ENCODE results near the gene ZNF837. TPM values are rescaled to one million over a fixed set of nuclear protein-coding genes. Genes with fewer than 3 reads are reported as not detected.

ZNF837 gene
- total RNA-seq (2022) (0.47 and 0.81 TPM in 2 replicates), Bru-seq, nascent RNA (percentile 38 among the genes with signal in this experiment), BruChase-seq, experiment 1, labeled RNA remaining after a 6-hour chase (percentile 33 among the genes with signal in this experiment), BruChase-seq, experiment 2, labeled RNA remaining after a 2-hour chase (percentile 34 among the genes with signal in this experiment)
- long read RNA-seq, partial matches to known transcripts = 2 of 3 reads
- long read RNA-seq, other reads (novel, unspliced or antisense) = 0 of 3 reads

DNA sequence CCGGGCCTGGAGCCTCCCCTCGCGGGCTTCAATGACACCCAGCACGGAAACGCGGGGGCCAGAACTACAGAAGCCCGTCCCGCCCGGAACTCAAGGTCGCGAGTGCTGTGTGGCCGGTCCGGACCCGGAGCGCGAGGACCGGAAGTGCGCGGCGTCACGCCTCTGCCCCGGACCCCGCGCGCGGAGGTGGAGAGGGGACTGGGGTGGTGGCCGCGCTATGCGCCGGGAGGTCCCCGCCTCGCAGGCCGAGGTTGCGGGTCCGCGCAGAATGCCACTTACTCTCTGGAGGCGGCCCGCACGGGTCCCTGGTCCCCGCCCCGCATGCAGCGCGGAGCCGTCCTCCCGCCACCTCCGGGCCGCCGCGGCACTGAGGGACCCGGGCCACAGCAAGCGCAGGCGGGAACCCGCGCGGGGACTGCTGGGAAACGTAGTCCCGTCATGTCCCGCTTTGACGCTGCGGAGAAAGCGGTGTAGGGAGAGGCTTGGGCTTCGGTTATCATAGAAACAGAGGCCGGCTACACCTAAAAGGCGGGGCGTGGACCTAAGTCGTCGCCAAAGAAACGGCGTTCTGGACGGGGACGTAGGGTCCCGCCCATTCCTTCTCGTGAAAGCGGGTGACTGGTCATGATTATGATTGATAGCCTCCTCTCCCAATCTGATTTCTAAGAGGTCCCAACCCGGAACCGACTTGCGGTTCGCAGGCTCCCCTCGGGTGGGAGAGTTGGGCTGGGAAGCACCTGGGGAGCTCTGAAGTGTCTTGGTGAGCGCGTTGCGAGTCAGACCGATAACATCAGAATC is at the start of gene ZNF837:
TSS of gene ZNF837 (minus strand) at position 369 of the 798 bp plus-strand sequence. CDS start 11,698 bp downstream, outside the sequence.
- peak; percentile 99 for DNase-seq
- H3K4me1 Mint-ChIP-seq (ENCODE audit: low read depth, unreplicated experiment) = peaks cover 30% of the 10 kb centered on the region
- TF ChIP-seq, protein P1, sequence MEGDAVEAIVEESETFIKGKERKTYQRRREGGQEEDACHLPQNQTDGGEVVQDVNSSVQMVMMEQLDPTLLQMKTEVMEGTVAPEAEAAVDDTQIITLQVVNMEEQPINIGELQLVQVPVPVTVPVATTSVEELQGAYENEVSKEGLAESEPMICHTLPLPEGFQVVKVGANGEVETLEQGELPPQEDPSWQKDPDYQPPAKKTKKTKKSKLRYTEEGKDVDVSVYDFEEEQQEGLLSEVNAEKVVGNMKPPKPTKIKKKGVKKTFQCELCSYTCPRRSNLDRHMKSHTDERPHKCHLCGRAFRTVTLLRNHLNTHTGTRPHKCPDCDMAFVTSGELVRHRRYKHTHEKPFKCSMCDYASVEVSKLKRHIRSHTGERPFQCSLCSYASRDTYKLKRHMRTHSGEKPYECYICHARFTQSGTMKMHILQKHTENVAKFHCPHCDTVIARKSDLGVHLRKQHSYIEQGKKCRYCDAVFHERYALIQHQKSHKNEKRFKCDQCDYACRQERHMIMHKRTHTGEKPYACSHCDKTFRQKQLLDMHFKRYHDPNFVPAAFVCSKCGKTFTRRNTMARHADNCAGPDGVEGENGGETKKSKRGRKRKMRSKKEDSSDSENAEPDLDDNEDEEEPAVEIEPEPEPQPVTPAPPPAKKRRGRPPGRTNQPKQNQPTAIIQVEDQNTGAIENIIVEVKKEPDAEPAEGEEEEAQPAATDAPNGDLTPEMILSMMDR (IDR thresholded peaks at IDR 0.05; ENCODE audit: unreplicated experiment) = no peak
- peaks cover 53% of the 10 kb centered on the region for H3K36me3 Mint-ChIP-seq (ENCODE audit: insufficient read depth, unreplicated experiment)
- H3K4me3 Mint-ChIP-seq (ENCODE audit: low read depth, unreplicated experiment) = peak within 1 kb of the TSS; percentile 76
- intact Hi-C loops (cut with micrococcal nuclease; ENCODE audit: unreplicated experiment) = no loop called here
- CTCF ChIA-PET = interaction anchor here (1.0 to 1.2 kb wide), 2 partner anchors 17 to 138 kb away, joined by 3 to 4 read pairs; no protein-coding TSS in a partner anchor
- no peaks in the 10 kb centered on the region for H3K9me3 Mint-ChIP-seq (ENCODE audit: low read depth, unreplicated experiment)
- no peaks in the 10 kb centered on the region for H3K27me3 Mint-ChIP-seq (ENCODE audit: unreplicated experiment)
- BruUV-seq (replicated peaks) = no TSS peak
- peak within 1 kb of the TSS; percentile 81 for H3K27ac Mint-ChIP-seq (ENCODE audit: unreplicated experiment)

DNA sequence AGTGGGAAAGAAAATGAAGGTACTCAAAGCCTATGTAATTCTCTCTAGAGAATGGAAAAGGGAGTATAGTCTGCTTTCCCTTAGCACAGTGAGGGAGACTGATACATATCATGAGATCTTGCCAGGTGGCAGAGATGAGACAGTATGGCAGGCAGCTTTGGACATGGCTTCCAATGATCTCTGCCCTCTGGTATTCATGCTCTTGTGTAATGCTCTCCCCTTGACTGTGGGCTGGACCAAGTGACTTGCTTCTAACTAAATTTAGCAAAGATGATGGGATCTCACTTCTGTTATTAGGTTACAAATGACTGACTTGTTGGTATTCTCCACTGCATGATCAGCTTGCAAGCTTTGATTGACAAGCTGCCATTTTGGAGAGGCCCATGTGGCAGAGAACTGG is 48.9 kb upstream of the ZNF837 start:
- TF ChIP-seq, protein P1 (IDR thresholded peaks at IDR 0.05; ENCODE audit: unreplicated experiment) = no peak
- Mint-ChIP-seq H3K9me3 (ENCODE audit: low read depth, unreplicated experiment) (peaks cover 17% of the 10 kb centered on the region), H3K4me1 (ENCODE audit: low read depth, unreplicated experiment) (no peaks in the 10 kb centered on the region), H3K27ac (ENCODE audit: unreplicated experiment) (no peak overlapping the region), H3K4me3 (ENCODE audit: low read depth, unreplicated experiment) (no peak overlapping the region), H3K27me3 (ENCODE audit: unreplicated experiment) (no peaks in the 10 kb centered on the region), H3K36me3 (ENCODE audit: insufficient read depth, unreplicated experiment) (no peaks in the 10 kb centered on the region)
- DNase-seq = no peak
- no TSS peak for BruUV-seq (replicated peaks)
- intact Hi-C loops (cut with micrococcal nuclease; ENCODE audit: unreplicated experiment) = no loop called here
- CTCF ChIA-PET = interaction anchor here (0.6 kb wide), 1 partner anchor 24 kb away, joined by 6 read pairs; no protein-coding TSS in a partner anchor

DNA sequence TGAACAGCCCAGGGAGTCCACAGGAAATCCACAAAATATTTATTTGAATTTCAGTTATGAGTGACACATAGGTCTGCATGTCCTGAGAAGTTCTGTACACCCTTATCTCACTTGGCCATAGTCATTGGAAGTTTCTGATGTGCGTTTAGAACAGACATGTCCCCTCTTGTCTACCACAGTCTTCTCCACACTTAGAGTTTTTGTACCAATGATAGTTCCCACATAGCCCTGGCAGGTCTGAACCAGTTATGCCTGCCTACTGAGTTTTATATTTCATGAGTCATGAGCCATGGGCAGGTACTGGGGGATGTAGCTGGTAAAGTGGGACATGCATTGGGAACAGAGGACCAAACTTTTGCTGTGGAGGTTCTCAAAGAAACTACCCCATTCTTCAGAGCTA is 47.8 kb upstream of the ZNF837 start:
- Mint-ChIP-seq H3K27ac (ENCODE audit: unreplicated experiment) (no peak overlapping the region), H3K4me1 (ENCODE audit: low read depth, unreplicated experiment) (no peaks in the 10 kb centered on the region), H3K4me3 (ENCODE audit: low read depth, unreplicated experiment) (no peak overlapping the region), H3K36me3 (ENCODE audit: insufficient read depth, unreplicated experiment) (peaks cover 4% of the 10 kb centered on the region), H3K9me3 (ENCODE audit: low read depth, unreplicated experiment) (peaks cover 14% of the 10 kb centered on the region), H3K27me3 (ENCODE audit: unreplicated experiment) (no peaks in the 10 kb centered on the region)
- TF ChIP-seq, protein P1 (IDR thresholded peaks at IDR 0.05; ENCODE audit: unreplicated experiment) = no peak
- no TSS peak for BruUV-seq (replicated peaks)
- intact Hi-C loops (cut with micrococcal nuclease; ENCODE audit: unreplicated experiment) = no loop called here
- CTCF ChIA-PET = no interaction called here
- DNase-seq = no peak

DNA sequence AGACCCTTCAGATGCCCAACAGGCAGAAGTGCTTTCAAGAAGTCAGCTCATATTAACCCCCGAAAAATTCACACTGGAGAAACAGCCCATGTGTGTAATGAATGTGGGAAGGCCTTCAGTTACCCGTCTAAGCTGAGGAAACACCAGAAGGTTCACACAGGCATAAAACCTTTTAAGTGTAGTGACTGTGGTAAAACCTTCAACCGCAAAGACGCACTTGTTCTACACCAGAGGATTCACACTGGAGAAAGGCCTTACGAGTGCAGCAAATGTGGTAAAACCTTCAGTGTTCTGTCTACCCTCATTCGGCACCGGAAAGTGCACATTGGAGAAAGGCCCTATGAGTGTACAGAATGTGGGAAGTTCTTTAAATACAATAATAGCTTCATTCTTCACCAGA is 36.2 kb upstream of the ZNF837 start:
- Mint-ChIP-seq H3K27ac (ENCODE audit: unreplicated experiment) (no peak overlapping the region), H3K27me3 (ENCODE audit: unreplicated experiment) (no peaks in the 10 kb centered on the region), H3K4me3 (ENCODE audit: low read depth, unreplicated experiment) (no peak overlapping the region), H3K9me3 (ENCODE audit: low read depth, unreplicated experiment) (peaks cover 6% of the 10 kb centered on the region), H3K4me1 (ENCODE audit: low read depth, unreplicated experiment) (no peaks in the 10 kb centered on the region), H3K36me3 (ENCODE audit: insufficient read depth, unreplicated experiment) (peaks cover 33% of the 10 kb centered on the region)
- BruUV-seq (replicated peaks) = no TSS peak
- intact Hi-C loops (cut with micrococcal nuclease; ENCODE audit: unreplicated experiment) = no loop called here
- DNase-seq = no peak
- TF ChIP-seq, protein P1 (IDR thresholded peaks at IDR 0.05; ENCODE audit: unreplicated experiment) = no peak
- CTCF ChIA-PET = no interaction called here
